OCI-M2 (cell line): ENCODE measurements around the gene U2SURP.
"Not testable (repeated sequence)": the region's sequence is repeated elsewhere in the genome, so short reads cannot be mapped to it uniquely, and the experiment has no call there.

Source experiments
- DNase-seq: peaks from one replicate; lab custom pipeline; 2025; ENCODE audit not compliant: unreplicated experiment; lab: John Stamatoyannopoulos, UW

The U2SURP gene

GRCh38 chr3:143011705-143012104 is 10.3 kb downstream of the U2SURP start:
- DNase-seq, result no peak

GRCh38 chr3:143014921-143015320 is 13.6 kb downstream of the U2SURP start:
- DNase-seq, result no peak

GRCh38 chr3:143016321-143016972 is 15.1 kb downstream of the U2SURP start:
- DNase-seq, result no peak

GRCh38 chr3:143024351-143024960 is 23.1 kb downstream of the U2SURP start:
- no peak for DNase-seq

GRCh38 chr3:143031327-143031726 is 30.0 kb downstream of the U2SURP start:
- DNase-seq, result no peak

- not testable (repeated sequence) for DNase-seq
These were observed 30.5 kb downstream of the U2SURP start for GRCh38 chr3:143031796-143032387.

GRCh38 chr3:143035466-143036211 is 34.3 kb downstream of the U2SURP start:
- no peak for DNase-seq

GRCh38 chr3:143036557-143036956 is 35.2 kb downstream of the U2SURP start:
- no peak for DNase-seq

- DNase-seq, result no peak
These were observed 36.5 kb downstream of the U2SURP start for GRCh38 chr3:143037867-143038266.

GRCh38 chr3:143040261-143040879 is 39.0 kb downstream of the U2SURP start:
- no peak for DNase-seq

GRCh38 chr3:143041903-143042302 is 40.5 kb downstream of the U2SURP start:
- no peak for DNase-seq

GRCh38 chr3:143045639-143046038 is 44.3 kb downstream of the U2SURP start:
- DNase-seq, result no peak

GRCh38 chr3:143046075-143046474 is 44.7 kb downstream of the U2SURP start:
- DNase-seq, result not testable (repeated sequence)

- no peak for DNase-seq
These were observed 52.6 kb downstream of the U2SURP start for GRCh38 chr3:143054011-143054410.

- DNase-seq, result no peak
These were observed 55.0 kb downstream of the U2SURP start for GRCh38 chr3:143056372-143056771.

GRCh38 chr3:143060906-143061305 is 59.5 kb downstream of the U2SURP start:
- DNase-seq, result no peak

- DNase-seq, result no peak
These were observed 61.6 kb downstream of the U2SURP start for GRCh38 chr3:143063018-143063417.

GRCh38 chr3:143064777-143065176 is 63.4 kb downstream of the U2SURP start:
- no peak for DNase-seq

- DNase-seq, result no peak
These were observed 64.0 kb downstream of the U2SURP start for GRCh38 chr3:143065364-143065763.

GRCh38 chr3:143066033-143066432 is 64.7 kb downstream of the U2SURP start:
- DNase-seq, result no peak

GRCh38 chr3:143067201-143067600 is 65.8 kb downstream of the U2SURP start:
- DNase-seq, result no peak
